HG03159 (cell line): Measurements from ENCODE around the gene GCNT3.
"Not testable (repeated sequence)": the region's sequence is repeated elsewhere in the genome, so short reads cannot be mapped to it uniquely, and the experiment has no call there.

Experiments
- ATAC-seq: cut with Tn5 transposase; IDR thresholded peaks from one replicate; pipeline ENCODE4 v1.9.1; 2021; ENCODE audit warnings: mild to moderate bottlenecking, moderate library complexity; ENCODE audit not compliant: unreplicated experiment

The GCNT3 gene

GRCh38 chr15:59615661-59616060 is 4.1 kb downstream of the GCNT3 start:
- no peak for ATAC-seq

GRCh38 chr15:59616379-59616778 is 4.8 kb downstream of the GCNT3 start:
- ATAC-seq: no peak

- no peak for ATAC-seq
These were observed 6.8 kb downstream of the GCNT3 start for GRCh38 chr15:59618406-59618805.

GRCh38 chr15:59622289-59622688 is 10.7 kb downstream of the GCNT3 start:
- ATAC-seq: no peak

- ATAC-seq: no peak
These were observed 21.1 kb downstream of the GCNT3 start for GRCh38 chr15:59632714-59633113.

- ATAC-seq: no peak
These were observed 24.6 kb downstream of the GCNT3 start for GRCh38 chr15:59636184-59636583.

- not testable (repeated sequence) for ATAC-seq
These were observed 25.9 kb downstream of the GCNT3 start for GRCh38 chr15:59637507-59637906.

GRCh38 chr15:59642351-59642750 is 30.8 kb downstream of the GCNT3 start:
- no peak for ATAC-seq

GRCh38 chr15:59644756-59645155 is 33.2 kb downstream of the GCNT3 start:
- no peak for ATAC-seq

- ATAC-seq: not testable (repeated sequence)
These were observed 34.2 kb downstream of the GCNT3 start for GRCh38 chr15:59645812-59646211.

- no peak for ATAC-seq
These were observed 34.7 kb downstream of the GCNT3 start for GRCh38 chr15:59646277-59646676.

- no peak for ATAC-seq
These were observed 35.5 kb downstream of the GCNT3 start for GRCh38 chr15:59647085-59647484.

GRCh38 chr15:59649603-59650002 is 38.0 kb downstream of the GCNT3 start:
- no peak for ATAC-seq

- ATAC-seq: no peak
These were observed 42.5 kb downstream of the GCNT3 start for GRCh38 chr15:59654046-59654445.

- peak; percentile 98 for ATAC-seq
These were observed 45.5 kb downstream of the GCNT3 start, which contains the start of gene GTF2A2 for GRCh38 chr15:59656897-59657634. GTF2A2 (minus strand) TSS chr15:59657515; CDS start chr15:59652277, 5,238 bp downstream.

GRCh38 chr15:59657635-59658125 is 46.1 kb downstream of the GCNT3 start:
- ATAC-seq: no peak

GRCh38 chr15:59659366-59659765 is 47.8 kb downstream of the GCNT3 start:
- ATAC-seq: no peak

- no peak for ATAC-seq
These were observed 50.7 kb downstream of the GCNT3 start for GRCh38 chr15:59662260-59662659.

GRCh38 chr15:59668556-59668955 is 57.0 kb downstream of the GCNT3 start:
- no peak for ATAC-seq
